GM12892 (cell line): ENCODE data around the gene C12orf56.

Source experiments
- POLR2A ChIP-seq: IDR thresholded peaks from 2 replicates; pipeline ENCODE4 v1.6.1; 2011; ENCODE audit warnings: low read depth, low read length, control low read depth
- POLR2AphosphoS5 ChIP-seq: IDR thresholded peaks from 2 replicates; pipeline ENCODE4 v1.6.1; 2011; ENCODE audit warnings: low read depth, low read length, control low read depth
- TAF1 ChIP-seq: IDR thresholded peaks from 2 replicates; pipeline ENCODE4 v1.6.1; 2011; ENCODE audit warnings: low read depth, mild to moderate bottlenecking, control low read depth, low read length, borderline replicate concordance

DNA sequence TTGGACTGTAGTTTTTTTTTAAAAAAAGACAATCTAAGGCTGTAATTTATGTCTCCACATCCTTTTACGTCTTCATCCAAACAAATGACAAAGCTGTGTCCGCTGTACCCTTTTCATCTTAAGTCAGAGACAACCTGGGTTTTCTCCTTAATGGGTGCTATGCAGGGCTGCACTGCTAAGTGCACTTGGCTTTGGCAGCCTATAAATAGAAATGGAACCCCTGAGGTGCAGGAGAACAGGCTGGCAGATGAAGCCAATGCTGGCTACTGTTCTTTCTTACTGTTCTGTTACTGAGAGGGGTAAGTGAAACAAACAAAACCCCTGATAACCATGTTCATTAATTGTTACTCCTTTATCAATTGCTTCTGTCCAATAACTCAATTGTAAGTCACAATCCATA is 121.4 kb downstream of the C12orf56 start:
- TF ChIP-seq TAF1 (no peak), POLR2AphosphoS5 (no peak), POLR2A (no peak)
